GM19240 (cell line): ENCODE results near the gene AURKB.
"Not testable (repeated sequence)": the region's sequence is repeated elsewhere in the genome, so short reads cannot be mapped to it uniquely, and the experiment has no call there.

Experiments used
- DNase-seq: peaks from one replicate; pipeline ENCODE4 v3.0.0; 2011; ENCODE audit warnings: low spot score; ENCODE audit not compliant: insufficient read length

The AURKB gene

GRCh38 chr17:8225813-8226535 lies 15.6 kb upstream of the AURKB start:
- no peak for DNase-seq

- no peak for DNase-seq
Measured at GRCh38 chr17:8224891-8225812, 14.8 kb upstream of the AURKB start.

DNA sequence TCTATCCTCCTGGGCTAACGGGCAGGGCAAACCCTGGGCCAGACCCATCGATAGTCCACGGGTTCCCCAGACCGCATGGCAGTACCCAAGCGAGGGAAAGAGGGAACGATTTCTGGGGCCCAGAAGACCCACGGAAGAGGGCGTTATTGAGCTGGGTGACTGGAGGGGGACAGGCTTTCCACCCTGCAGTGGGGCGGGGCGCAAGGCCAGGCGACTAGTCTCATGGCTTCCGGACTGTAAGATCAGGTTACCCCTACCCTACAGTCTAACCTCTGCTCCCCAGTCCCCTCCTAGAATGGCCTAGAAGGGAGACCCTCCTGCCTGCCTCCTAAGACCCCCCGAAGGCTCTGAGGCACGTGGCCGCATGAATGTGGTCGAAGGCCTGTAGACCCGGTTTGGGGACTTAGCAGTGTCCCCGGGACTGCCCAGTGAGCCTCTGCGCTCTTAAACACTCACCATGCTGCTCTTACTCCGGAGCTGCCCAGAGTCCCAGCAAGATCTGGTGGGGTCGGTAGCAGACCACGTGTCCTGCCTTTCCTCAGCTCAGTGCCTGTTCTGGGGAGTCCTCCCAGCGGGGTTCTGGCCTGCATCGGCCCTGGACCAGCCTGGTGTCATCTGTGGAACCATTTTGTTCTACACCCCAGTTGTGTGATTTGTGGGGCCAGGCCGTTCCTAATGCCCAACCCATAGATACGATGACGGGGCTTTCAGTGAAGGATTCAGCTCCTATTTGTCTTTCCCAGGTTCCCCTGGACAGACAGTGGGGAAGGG lies 13.2 kb upstream of the AURKB start:
- DNase-seq, result no peak

- DNase-seq, result peak; percentile 24
Measured at GRCh38 chr17:8222630-8223355, 12.4 kb upstream of the AURKB start.

DNA sequence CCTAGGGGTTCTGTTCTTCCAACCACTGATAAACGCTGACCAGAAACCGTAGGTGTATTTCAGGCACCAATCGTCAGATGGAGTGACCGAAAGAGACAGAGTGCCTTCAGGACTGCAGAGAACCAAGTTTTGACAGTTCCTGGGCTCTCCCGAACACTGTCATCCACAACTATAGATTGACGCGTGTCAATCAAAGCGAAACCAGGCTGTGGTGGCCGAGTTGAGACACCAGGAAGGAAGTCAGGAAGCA lies 11.9 kb upstream of the AURKB start:
- DNase-seq, result no peak

GRCh38 chr17:8221663-8222379 lies 11.4 kb upstream of the AURKB start:
- DNase-seq, result no peak

GRCh38 chr17:8220783-8221662 lies 10.6 kb upstream of the AURKB start:
- peak; percentile 20 for DNase-seq

- DNase-seq, result not testable (repeated sequence)
Measured at GRCh38 chr17:8214000-8214399, 3.6 kb upstream of the AURKB start.

- DNase-seq, result no peak
Measured at GRCh38 chr17:8212312-8213180, 2.2 kb upstream of the AURKB start.

DNA sequence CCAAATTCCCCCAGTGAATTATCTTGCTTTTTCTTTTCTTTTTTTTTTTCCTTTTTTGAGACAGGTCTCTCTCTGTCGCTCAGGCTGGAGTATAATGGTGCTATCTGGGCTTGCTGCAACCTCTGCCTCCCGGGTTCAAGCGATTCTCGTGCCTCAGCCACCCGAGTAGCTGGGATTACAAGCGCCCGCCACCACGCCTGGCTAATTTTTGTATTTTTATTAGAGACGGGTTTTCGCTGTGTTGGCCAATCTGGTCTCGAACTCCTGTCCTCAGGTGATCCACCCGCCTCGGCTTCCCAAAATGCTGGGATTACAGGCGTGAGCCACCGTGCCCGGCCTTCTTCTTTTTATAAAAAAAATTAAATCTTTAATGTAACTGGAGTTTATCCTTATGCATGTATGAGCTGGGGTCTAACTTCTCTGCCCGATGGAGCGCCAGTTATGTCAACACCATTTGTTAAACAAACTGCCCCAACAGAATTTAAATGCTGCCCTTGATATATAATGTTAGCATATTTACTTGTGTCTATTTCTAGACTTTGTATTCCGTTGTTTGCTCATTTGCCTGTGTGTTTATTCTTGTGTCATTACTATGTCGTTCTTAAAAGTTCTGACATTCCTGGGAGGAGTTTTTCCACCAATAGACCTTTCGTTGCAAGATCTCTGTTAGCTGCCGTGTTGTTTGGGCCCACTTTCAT lies 535 bp upstream of the AURKB start:
- no peak for DNase-seq

- no peak for DNase-seq
Measured at GRCh38 chr17:8206536-8206935, 3.8 kb downstream of the AURKB start.

GRCh38 chr17:8204761-8205555 lies 5.4 kb downstream of the AURKB start:
- no peak for DNase-seq

DNA sequence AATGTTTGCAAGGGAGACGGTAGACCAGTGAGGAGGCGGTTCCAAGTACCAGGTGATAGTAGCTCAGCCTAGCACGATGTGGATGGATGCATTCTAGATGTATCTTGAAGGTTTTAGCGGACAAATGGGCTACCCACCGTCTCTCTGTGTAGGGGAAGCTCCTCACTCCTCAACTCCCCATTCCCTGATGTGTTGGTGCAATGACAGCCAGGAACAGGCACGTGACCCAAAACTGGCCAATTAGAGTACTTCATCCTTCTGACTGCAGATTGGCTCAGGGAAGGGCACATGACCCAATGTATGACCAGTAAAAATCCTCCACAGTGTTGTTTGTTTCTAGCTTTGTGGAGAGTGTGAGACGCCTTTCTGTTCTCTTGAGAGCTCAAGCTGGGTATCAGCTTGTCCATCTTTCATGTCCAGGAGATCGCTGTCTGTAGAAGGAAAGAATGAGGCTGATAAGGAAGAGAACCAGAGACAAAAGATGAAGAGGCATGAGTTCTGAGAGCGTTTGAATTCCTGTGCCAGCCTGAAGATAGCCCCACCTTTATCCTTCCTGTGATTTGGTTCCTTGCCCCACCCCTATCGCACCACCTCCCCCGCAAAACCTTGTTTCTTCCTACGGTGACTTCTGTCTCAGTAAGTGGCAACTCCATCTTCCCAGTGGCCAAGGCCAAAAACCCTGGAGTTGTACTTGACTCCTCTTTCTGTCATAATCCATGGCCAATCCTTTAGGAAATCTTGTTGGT lies 18.1 kb downstream of the AURKB start:
- DNase-seq, result no peak

GRCh38 chr17:8190506-8190905 lies 19.9 kb downstream of the AURKB start:
- DNase-seq, result no peak

GRCh38 chr17:8189711-8190477 lies 20.5 kb downstream of the AURKB start, which contains the start of gene BORCS6:
BORCS6 (minus strand) TSS chr17:8190180; CDS start chr17:8190140, 40 bp downstream.
- peak; percentile 51 for DNase-seq
